GM21723 (cell line): ENCODE measurements around the gene KCNN3.

Source experiments
- ATAC-seq: cut with Tn5 transposase; IDR thresholded peaks from one replicate; pipeline ENCODE4 v1.9.1; 2021; ENCODE audit warnings: mild to moderate bottlenecking, moderate library complexity; ENCODE audit not compliant: unreplicated experiment

KCNN3 gene

GRCh38 chr1:154735061-154735803, 134.8 kb downstream of the KCNN3 start:
- no peak for ATAC-seq

GRCh38 chr1:154733621-154734020, 136.5 kb downstream of the KCNN3 start:
- ATAC-seq, result no peak

GRCh38 chr1:154730986-154731489, 139.0 kb downstream of the KCNN3 start:
- ATAC-seq, result no peak

- ATAC-seq, result no peak
These were observed 139.8 kb downstream of the KCNN3 start for GRCh38 chr1:154730259-154730658.

GRCh38 chr1:154729577-154729976, 140.5 kb downstream of the KCNN3 start:
- ATAC-seq, result no peak

GRCh38 chr1:154729031-154729442, 141.0 kb downstream of the KCNN3 start:
- no peak for ATAC-seq

- no peak for ATAC-seq
These were observed 143.0 kb downstream of the KCNN3 start for GRCh38 chr1:154726896-154727753.

GRCh38 chr1:154726443-154726842, 143.6 kb downstream of the KCNN3 start:
- no peak for ATAC-seq

GRCh38 chr1:154725865-154726264, 144.2 kb downstream of the KCNN3 start:
- no peak for ATAC-seq

GRCh38 chr1:154720328-154721297, 149.5 kb downstream of the KCNN3 start:
- ATAC-seq, result no peak

GRCh38 chr1:154719586-154720327, 150.3 kb downstream of the KCNN3 start:
- no peak for ATAC-seq

- ATAC-seq, result no peak
These were observed 151.5 kb downstream of the KCNN3 start for GRCh38 chr1:154718566-154718965.

GRCh38 chr1:154717528-154717924, 152.6 kb downstream of the KCNN3 start:
- ATAC-seq, result no peak

GRCh38 chr1:154716614-154717527, 153.2 kb downstream of the KCNN3 start:
- no peak for ATAC-seq

GRCh38 chr1:154716011-154716410, 154.1 kb downstream of the KCNN3 start:
- no peak for ATAC-seq

GRCh38 chr1:154715385-154715784, 154.7 kb downstream of the KCNN3 start:
- ATAC-seq, result no peak

- ATAC-seq, result no peak
These were observed 155.4 kb downstream of the KCNN3 start for GRCh38 chr1:154714638-154715037.

GRCh38 chr1:154714052-154714623, 155.9 kb downstream of the KCNN3 start:
- ATAC-seq, result no peak

- no peak for ATAC-seq
These were observed 157.1 kb downstream of the KCNN3 start for GRCh38 chr1:154713005-154713404.
